ENCODE results near the gene RNF157.
A peak's percentile ranks its signal among the peaks of the same experiment; 100 is the strongest.
"Not testable (repeated sequence)": the region's sequence is repeated elsewhere in the genome, so short reads cannot be mapped to it uniquely, and the experiment has no call there.

The RNF157 gene

GRCh38 chr17:76252967-76253766 lies 12.9 kb upstream of the RNF157 start:
- DNase-seq: not testable (repeated sequence)

- no peak for DNase-seq
Observed at GRCh38 chr17:76252040-76252954, 12.0 kb upstream of the RNF157 start.

DNA sequence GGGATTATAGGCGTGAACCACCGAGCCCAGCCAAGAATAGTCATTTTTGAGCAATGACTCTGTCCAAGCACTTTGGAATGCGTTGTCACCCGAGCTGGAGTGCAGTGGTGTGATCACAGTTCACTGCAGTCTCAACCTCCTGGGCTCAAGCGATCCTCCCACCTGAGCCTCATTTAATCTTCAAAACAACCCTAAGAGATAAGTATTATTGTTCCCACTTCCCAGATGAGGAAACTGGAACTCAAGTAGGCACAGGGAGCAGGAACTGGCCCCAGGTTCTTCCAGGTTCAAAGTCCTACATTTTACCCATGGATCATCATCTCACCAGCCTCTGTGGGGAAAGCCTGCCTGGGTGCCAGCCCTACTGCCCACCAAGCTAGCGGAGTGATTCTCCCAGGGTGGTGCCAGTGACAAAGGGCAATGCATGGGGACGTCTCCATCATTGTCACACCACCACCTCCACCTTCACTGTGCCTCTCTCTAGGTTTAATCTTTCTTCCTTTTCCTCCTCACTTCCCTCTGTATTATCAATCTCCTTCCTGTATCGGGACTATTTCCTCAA lies 11.3 kb upstream of the RNF157 start:
- DNase-seq: no peak

GRCh38 chr17:76250141-76250540 lies 9.8 kb upstream of the RNF157 start:
- DNase-seq: no peak

DNA sequence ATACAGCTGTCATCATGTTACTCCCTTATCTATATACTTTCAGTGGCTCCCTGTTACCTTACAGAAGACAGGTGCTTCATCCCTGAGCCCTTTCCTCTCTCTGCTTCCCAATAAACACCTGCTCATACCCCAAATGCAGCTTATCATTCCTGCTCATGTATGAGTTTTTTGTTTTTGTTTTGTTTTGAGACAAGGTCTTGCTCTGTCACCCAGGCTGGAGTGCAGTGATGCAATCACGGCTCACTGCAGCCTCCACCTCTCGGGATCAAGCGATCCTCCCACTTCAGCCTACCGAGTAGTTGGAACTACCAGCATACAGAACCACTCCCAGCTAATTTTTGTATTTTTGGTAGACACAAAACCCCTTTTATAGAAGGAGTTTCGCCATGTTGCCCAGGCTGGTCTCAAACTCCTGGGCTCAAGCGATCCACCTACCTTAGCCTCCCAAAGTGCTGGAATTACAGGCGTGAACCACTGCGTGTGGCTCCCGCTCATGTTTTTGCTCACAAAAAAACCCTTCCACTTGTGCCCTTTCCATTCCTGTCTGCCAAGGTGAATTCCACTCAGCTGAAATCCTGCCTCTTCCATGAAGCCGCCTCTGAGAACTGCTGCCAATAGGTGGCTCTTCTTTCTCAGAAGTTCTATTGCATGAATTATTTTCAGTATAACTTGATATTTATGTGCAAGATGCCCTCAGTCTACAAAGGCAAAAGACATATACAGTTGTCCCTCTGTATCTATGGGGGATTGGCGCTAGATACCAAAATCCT lies 7.9 kb upstream of the RNF157 start:
- DNase-seq: no peak

DNA sequence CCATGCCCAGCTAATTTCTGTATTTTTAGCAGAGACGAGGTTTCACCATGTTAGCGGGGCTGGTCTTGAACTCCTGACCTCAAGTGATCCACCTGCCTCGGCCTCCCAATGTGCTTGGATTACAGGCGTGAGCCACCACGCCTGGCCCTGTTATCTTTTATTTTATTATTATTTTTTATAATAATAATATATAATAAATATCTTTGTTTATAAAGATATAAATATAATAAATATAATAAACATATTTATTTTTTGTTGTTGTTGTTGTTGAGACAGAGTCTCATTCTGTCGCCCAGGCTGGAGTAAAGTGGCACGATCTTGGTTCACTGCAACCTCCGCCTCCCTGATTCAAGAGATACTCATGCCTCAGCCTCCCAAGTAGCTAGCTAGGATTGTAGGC lies 7.0 kb upstream of the RNF157 start:
- no peak for DNase-seq

- DNase-seq: no peak
Observed at GRCh38 chr17:76246080-76247066, 6.1 kb upstream of the RNF157 start.

GRCh38 chr17:76244721-76245120 lies 4.4 kb upstream of the RNF157 start:
- DNase-seq: not testable (repeated sequence)

DNA sequence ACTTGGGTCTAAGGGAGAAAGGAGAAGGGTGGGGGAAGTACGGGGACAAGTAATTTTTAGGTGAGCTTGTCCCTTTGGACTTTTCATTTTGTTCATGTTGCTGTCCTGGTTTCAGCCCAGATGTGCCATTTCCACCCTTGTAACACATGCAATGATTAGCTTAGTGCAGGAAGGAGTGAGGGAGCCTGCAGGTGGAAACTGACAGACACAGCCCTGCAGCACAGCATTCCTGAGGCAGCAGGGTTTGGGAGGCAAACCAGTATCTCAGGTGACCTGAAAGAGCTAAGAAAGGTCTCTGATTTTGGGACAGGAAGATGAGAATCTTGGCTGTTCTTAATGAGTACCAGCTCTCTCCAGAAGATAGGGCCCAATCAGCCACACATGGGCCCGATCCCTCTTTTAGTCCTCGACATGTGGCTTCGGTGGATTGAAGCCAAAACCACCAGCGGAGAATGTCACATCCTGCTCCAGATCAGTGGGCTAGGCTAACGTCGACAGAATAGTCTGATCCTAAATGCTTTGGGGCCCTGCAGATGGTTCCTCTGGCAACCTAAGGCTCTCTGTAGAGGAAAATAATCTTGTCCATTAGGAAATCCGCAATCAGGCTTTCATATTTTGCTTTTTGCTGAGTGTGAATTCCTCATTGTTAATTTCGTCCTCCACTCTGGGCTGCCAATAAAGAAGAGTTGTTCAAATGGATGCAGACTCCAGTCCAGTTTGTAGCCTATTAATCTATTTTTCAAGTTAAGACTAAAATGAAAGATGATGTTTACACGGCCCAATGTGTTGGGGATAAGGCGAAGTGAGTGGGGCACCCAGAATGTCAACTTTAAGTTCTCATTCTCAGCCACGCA lies 3.8 kb upstream of the RNF157 start:
- peak; percentile 67 for DNase-seq

DNA sequence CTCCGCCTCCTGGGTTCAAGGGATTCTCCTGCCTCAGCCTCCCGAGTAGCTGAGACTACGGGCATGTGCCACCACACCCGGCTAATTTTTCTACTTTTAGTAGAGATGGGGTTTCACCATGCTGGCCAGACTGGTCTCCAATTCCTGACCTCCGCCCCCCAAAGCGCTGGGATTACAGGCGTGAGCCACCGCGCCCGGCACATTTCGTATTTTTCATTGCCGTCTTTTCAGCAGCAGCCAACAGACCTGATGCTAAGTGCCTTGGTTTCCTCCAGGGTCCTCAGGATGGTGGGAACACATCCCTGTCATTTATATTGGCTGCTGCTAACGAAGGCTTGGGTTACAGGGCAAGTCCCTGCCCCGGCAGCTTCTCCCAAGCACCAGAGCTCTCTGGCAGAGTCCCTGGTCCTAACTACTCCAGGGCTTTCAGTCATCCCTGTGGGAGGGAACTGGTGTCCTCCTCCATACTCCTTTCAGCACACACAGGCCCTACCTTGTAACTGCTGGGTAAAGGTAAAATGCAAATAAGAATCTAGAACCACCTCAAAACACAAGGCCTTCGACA lies 1.5 kb upstream of the RNF157 start:
- no peak for DNase-seq

DNA sequence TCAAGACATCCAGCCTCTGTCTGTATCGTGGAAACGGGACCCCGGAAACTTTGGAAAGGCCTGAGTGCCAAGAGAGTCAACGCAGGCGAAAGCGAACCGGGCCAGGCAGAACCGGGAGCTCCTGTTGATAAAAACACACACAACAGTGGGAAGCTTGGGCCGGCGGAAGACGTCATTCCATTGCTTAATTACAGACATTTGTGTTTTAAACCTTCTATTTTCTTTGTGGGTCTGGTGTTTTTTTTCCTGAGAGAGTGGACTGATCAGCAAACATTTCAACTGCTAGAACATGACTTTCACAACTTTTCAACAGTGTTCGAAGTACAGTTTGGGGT lies 878 bp upstream of the RNF157 start:
- DNase-seq: no peak

- DNase-seq: no peak
Observed at GRCh38 chr17:76239538-76240274, 587 bp downstream of the RNF157 start.

GRCh38 chr17:76238847-76239537 lies 1.3 kb downstream of the RNF157 start:
- DNase-seq: no peak

- DNase-seq: no peak
Observed at GRCh38 chr17:76237859-76238313, 2.4 kb downstream of the RNF157 start.

DNA sequence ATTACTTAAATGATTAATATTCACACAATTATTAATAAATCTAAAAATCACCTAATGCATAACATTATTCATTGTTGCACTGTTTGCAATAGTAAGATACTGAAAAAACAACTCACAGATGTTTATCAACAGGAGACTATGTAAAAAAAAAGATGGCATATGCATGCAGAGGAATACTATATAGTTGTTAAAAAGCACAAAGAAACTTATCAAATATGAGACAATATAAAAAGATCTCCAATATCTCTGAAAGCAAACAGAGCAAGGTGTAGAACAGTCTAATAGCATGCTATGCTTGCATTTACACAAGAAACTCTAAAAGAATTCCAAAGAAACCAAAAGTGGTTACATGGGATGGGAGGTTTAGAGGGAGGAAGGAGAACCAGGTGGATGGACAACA lies 3.7 kb downstream of the RNF157 start:
- DNase-seq: no peak

DNA sequence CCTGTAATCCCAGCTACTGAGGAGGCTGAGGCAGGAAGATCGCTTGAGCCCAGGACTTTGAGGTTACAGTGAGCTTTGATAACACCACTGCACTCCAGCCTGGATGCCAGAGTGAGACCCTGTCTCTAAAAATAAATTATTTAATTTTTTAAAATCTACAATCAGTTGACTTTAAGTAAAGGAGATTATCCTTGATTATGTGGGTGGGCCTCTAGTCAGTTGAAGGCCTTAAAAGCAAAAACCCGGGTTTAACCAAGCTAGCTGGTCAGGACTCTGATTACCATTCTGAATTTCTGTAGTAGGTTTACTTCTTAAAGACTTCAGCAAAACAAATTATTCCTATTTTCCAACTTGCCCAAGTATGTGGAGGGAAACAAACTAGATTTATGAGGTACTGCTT lies 4.4 kb downstream of the RNF157 start:
- DNase-seq: no peak

- DNase-seq: peak; percentile 26
Observed at GRCh38 chr17:76234354-76234679, 6.0 kb downstream of the RNF157 start.

- DNase-seq: no peak
Observed at GRCh38 chr17:76233588-76234353, 6.5 kb downstream of the RNF157 start.
